Lower lobe of right lung (tissue), 2 donors: ENCODE results near the gene BPIFB6. TPM values are rescaled to one million over a fixed set of nuclear protein-coding genes. Genes with fewer than 3 reads are reported as not detected.
"Not testable (repeated sequence)": the region's sequence is repeated elsewhere in the genome, so short reads cannot be mapped to it uniquely, and the experiment has no call there.

ENCODE experiments used
- ATAC-seq, 2 donors: fragments of 200-7000 bp; cut with Tn5 transposase; one replicate each; pipeline ENCODE4 v1.9.1; 2020 to 2022; ENCODE audit warnings: mild to moderate bottlenecking in 2 of 2, moderate library complexity in 2 of 2
- DNase-seq: peaks from one replicate; pipeline ENCODE4 v3.0.0-alpha.2; 2020
- H3K27ac ChIP-seq: fragments of 200-600 bp; one replicate; pipeline ENCODE4 v1.8.0; 2022
- H3K27me3 ChIP-seq: fragments of 200-600 bp; one replicate; pipeline ENCODE4 v1.8.0; 2022; ENCODE audit warnings: low read depth
- H3K36me3 ChIP-seq: fragments of 200-600 bp; one replicate; pipeline ENCODE4 v1.8.0; 2022; ENCODE audit warnings: mild to moderate bottlenecking
- H3K4me1 ChIP-seq: fragments of 200-600 bp; one replicate; pipeline ENCODE4 v1.8.0; 2022
- H3K4me3 ChIP-seq: fragments of 200-600 bp; one replicate; pipeline ENCODE4 v1.8.0; 2022; ENCODE audit warnings: mild to moderate bottlenecking
- H3K9me3 ChIP-seq: fragments of 200-600 bp; one replicate; pipeline ENCODE4 v1.8.0; 2022
- CTCF ChIP-seq: fragments of 200-600 bp; IDR thresholded peaks from one replicate; pipeline ENCODE4 v1.8.0; 2022; ENCODE audit warnings: antibody characterized with exemption, mild to moderate bottlenecking
- intact Hi-C: fragments of 100-400 bp; cut with DNase I; formaldehyde crosslinking; loops from one replicate; pipeline ENCODE4 v1.11.0; 2022
- total RNA-seq: library from RNA; stranded (reverse); fragmentation: NEBNext Ultra II Directional; extraction: Animal tissue kit (Norgen Biotek cat#: 25700); gene quantifications from one replicate; pipeline ENCODE4 v1.2.1, GENCODE V29; 2021
- donor health status: DM: no; HTN: yes; CAD: no; lungs with severe emphysema.

Gene BPIFB6
- total RNA-seq, 1 donor from 2014 or later, result not detected

- Histone ChIP-seq H3K27ac (no peak overlapping the region), H3K4me3 (no peak overlapping the region), H3K9me3 (peaks cover 3% of the 10 kb centered on the region), H3K27me3 (no peaks in the 10 kb centered on the region), H3K4me1 (no peaks in the 10 kb centered on the region), H3K36me3 (no peaks in the 10 kb centered on the region)
- DNase-seq (no peak), ATAC-seq (no peak)
- no peak for TF ChIP-seq CTCF
- intact Hi-C loops, result no loop called here
These were observed 11.7 kb downstream of the BPIFB6 start for GRCh38 chr20:33042983-33043730.

GRCh38 chr20:33043731-33044181 lies 12.3 kb downstream of the BPIFB6 start:
- no peaks in the 10 kb centered on the region for H3K36me3 ChIP-seq
- H3K9me3 ChIP-seq, result peaks cover 3% of the 10 kb centered on the region
- no peak for ATAC-seq
- intact Hi-C loops, result no loop called here
- H3K27ac ChIP-seq, result no peak overlapping the region
- DNase-seq, result no peak
- H3K4me3 ChIP-seq, result no peak overlapping the region
- H3K4me1 ChIP-seq, result no peaks in the 10 kb centered on the region
- TF ChIP-seq CTCF, result no peak
- no peaks in the 10 kb centered on the region for H3K27me3 ChIP-seq

GRCh38 chr20:33045129-33045721 lies 13.8 kb downstream of the BPIFB6 start:
- H3K4me1 ChIP-seq, DNase-seq, ATAC-seq, H3K27me3 ChIP-seq, H3K9me3 ChIP-seq, H3K36me3 ChIP-seq, intact Hi-C loops, H3K4me3 ChIP-seq, H3K27ac ChIP-seq: not testable (repeated sequence)

- H3K9me3 ChIP-seq, result peaks cover 3% of the 10 kb centered on the region
- no peak overlapping the region for H3K4me3 ChIP-seq
- H3K27me3 ChIP-seq, result no peaks in the 10 kb centered on the region
- ATAC-seq, result no peak
- no peak for DNase-seq
- H3K36me3 ChIP-seq, result no peaks in the 10 kb centered on the region
- H3K27ac ChIP-seq, result no peak overlapping the region
- no peaks in the 10 kb centered on the region for H3K4me1 ChIP-seq
- intact Hi-C loops, result no loop called here
- no peak for TF ChIP-seq CTCF
These were observed 15.0 kb downstream of the BPIFB6 start for GRCh38 chr20:33046412-33046811.

- Histone ChIP-seq H3K4me3 (no peak overlapping the region), H3K9me3 (no peaks in the 10 kb centered on the region), H3K36me3 (no peaks in the 10 kb centered on the region), H3K27me3 (no peaks in the 10 kb centered on the region), H3K27ac (no peak overlapping the region), H3K4me1 (no peaks in the 10 kb centered on the region)
- TF ChIP-seq CTCF, result no peak
- DNase-seq (no peak), ATAC-seq (no peak)
- intact Hi-C loops, result no loop called here
These were observed 19.9 kb downstream of the BPIFB6 start for GRCh38 chr20:33051333-33051732.
